GM23248 (cell line): ENCODE data around the gene CELSR1. TPM values are rescaled to one million over a fixed set of nuclear protein-coding genes. Genes with fewer than 3 reads are reported as not detected.

Experiments
- DNase-seq: peaks from one replicate; pipeline ENCODE4 v3.0.0-alpha.2; 2015
- H2AFZ ChIP-seq: fragments of 200-600 bp; sonication (generic); 2 replicates; pipeline ENCODE4 v1.6.1; 2016; ENCODE audit warnings: antibody characterized with exemption
- H3F3A ChIP-seq: fragments of 200-600 bp; sonication (generic); 2 replicates; pipeline ENCODE4 v1.6.1; 2016; ENCODE audit warnings: mild to moderate bottlenecking, antibody characterized with exemption, mixed run types; ENCODE audit not compliant: insufficient read depth
- H3K27ac ChIP-seq: fragments of 200-600 bp; sonication (generic); 2 replicates; pipeline ENCODE4 v1.5.1; 2016; ENCODE audit warnings: mild to moderate bottlenecking
- H3K27me3 ChIP-seq: fragments of 200-600 bp; sonication (generic); replicated peaks from 2 replicates; pipeline ENCODE4 v1.6.1; 2016; ENCODE audit warnings: mild to moderate bottlenecking; ENCODE audit not compliant: insufficient read depth
- H3K36me3 ChIP-seq: fragments of 200-600 bp; sonication (generic); 2 replicates; pipeline ENCODE4 v1.6.1; 2016; ENCODE audit warnings: low read depth, mild to moderate bottlenecking
- H3K4me1 ChIP-seq: fragments of 200-600 bp; sonication (generic); 2 replicates; pipeline ENCODE4 v1.6.1; 2016; ENCODE audit warnings: mild to moderate bottlenecking; ENCODE audit not compliant: insufficient read depth
- H3K4me2 ChIP-seq: fragments of 200-600 bp; sonication (generic); one replicate; pipeline ENCODE4 v1.6.1; 2016; ENCODE audit warnings: mild to moderate bottlenecking; ENCODE audit not compliant: unreplicated experiment
- H3K4me3 ChIP-seq: fragments of 200-600 bp; sonication (generic); 2 replicates; pipeline ENCODE4 v1.5.1; 2016; ENCODE audit warnings: mild to moderate bottlenecking
- H3K79me2 ChIP-seq: fragments of 200-600 bp; sonication (generic); 2 replicates; pipeline ENCODE4 v1.6.1; 2016; ENCODE audit warnings: mild to moderate bottlenecking; ENCODE audit not compliant: insufficient read depth
- H3K9ac ChIP-seq: fragments of 200-600 bp; sonication (generic); 2 replicates; pipeline ENCODE4 v1.6.1; 2016; ENCODE audit warnings: mild to moderate bottlenecking
- H3K9me2 ChIP-seq: fragments of 200-600 bp; sonication (generic); 2 replicates; pipeline ENCODE4 v1.6.1; 2016; ENCODE audit warnings: mixed run types, mild to moderate bottlenecking, moderate library complexity; ENCODE audit not compliant: insufficient read depth
- H3K9me3 ChIP-seq: fragments of 200-600 bp; sonication (generic); one replicate; pipeline ENCODE4 v1.6.1; 2017; ENCODE audit warnings: low read depth
- H4K20me1 ChIP-seq: fragments of 200-600 bp; sonication (generic); 2 replicates; pipeline ENCODE4 v1.6.0; 2016; ENCODE audit not compliant: insufficient read depth
- EZH2 ChIP-seq: fragments of 200-600 bp; sonication (generic); IDR thresholded peaks from 2 replicates; pipeline ENCODE4 v1.6.1; 2018; ENCODE audit warnings: antibody characterized with exemption, mild to moderate bottlenecking; ENCODE audit not compliant: insufficient read depth, poor library complexity, severe bottlenecking
- EZH2phosphoT487 ChIP-seq: fragments of 200-600 bp; sonication (generic); IDR thresholded peaks from 2 replicates; pipeline ENCODE4 v1.6.1; 2018; ENCODE audit warnings: antibody characterized with exemption, moderate library complexity, mild to moderate bottlenecking, low read depth; ENCODE audit not compliant: insufficient read depth
- WGBS, 2 experiments: methylation state at CpG; one replicate each; pipeline ENCODE4 v1.1.6; 2015 to 2017; ENCODE audit warnings: low lambda C conversion rate in 2 of 2, low coverage in 1 of 2; ENCODE audit errors: missing lambda C conversion rate in 2 of 2; 5-methylcytosine and 5-hydroxymethylcytosine counted together
- in situ Hi-C: fragments of 300-500 bp; cut with MboI; formaldehyde crosslinking; loops from 2 replicates; pipeline ENCODE4 v1.15.0; 2020
- polyA plus RNA-seq: library from polyadenylated mRNA; unstranded; fragments of >200 nt; fragmentation: Nextera tagmentation; extraction: Ambion mirVana; gene quantifications from 2 replicates; pipeline ENCODE4 v1.2.1, GENCODE V29; 2016
- total RNA-seq: library from RNA; depleted of rRNA; stranded (reverse); fragments of >200 nt; shearing (Covaris generic); gene quantifications from 2 replicates; pipeline ENCODE4 v1.2.3, GENCODE V29; 2014

CELSR1 gene
- total and polyA plus RNA-seq, 2 experiments from 2014 or later, result 0.23 to 0.54 TPM

DNA sequence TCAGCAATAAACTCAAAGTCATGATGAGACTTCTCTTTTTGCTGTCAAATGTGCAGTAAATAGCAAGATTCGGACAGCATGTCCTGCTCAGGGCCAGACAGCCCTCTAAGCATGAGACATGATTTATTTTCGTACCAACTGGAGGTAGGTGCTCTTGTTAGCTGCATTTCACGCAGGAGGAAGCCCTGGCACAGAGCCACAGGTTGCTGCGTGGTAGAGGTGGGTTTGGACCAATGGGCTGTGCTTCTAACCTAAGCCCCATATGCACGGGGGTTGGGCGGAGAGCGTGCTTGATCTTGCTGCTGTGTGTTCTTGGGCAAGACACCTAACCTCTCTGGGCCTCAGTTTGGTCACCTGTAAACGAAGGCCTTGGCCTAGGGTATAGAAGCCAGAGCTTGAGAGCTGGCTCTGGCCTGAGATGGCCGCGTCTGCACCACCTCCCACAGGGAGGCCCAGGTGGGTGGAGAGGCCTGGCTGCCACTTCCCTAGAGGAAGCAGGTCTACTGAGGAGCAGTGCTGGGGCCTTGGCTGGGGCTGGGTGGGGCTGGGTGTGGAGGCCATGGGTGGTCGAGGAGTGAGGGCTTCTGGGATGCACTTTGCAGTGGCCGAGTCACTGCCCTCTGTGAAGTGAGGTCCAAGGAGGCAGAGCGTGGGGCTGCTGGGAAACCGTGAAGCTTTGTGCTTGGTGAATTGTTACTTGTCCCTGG, 44.3 kb upstream of the CELSR1 start:
- no peaks in the 10 kb centered on the region for H3K9me2 ChIP-seq
- H3K4me3 ChIP-seq, result no peak overlapping the region
- H3F3A ChIP-seq, result no peaks in the 10 kb centered on the region; the same call in 1 of the 2 replicates
- peaks cover 7% of the 10 kb centered on the region for H3K4me1 ChIP-seq
- H2AFZ ChIP-seq, result no peak overlapping the region
- no peaks in the 10 kb centered on the region for H4K20me1 ChIP-seq
- no peak for DNase-seq
- no peaks in the 10 kb centered on the region for H3K9me3 ChIP-seq
- H3K79me2 ChIP-seq, result peaks cover 23% of the 10 kb centered on the region; the same call in 1 of the 2 replicates
- 83 to 84% methylated on average over 14 of the region's 14 CpGs for WGBS, 2 experiments
- no peaks in the 10 kb centered on the region for H3K36me3 ChIP-seq
- TF ChIP-seq EZH2, result no peak
- TF ChIP-seq EZH2phosphoT487, result no peak
- no peak overlapping the region for H3K27ac ChIP-seq
- H3K27me3 ChIP-seq, result no peaks in the 10 kb centered on the region
- in situ Hi-C loops, result no loop called here
- H3K4me2 ChIP-seq, result no peak overlapping the region
- no peak overlapping the region for H3K9ac ChIP-seq

DNA sequence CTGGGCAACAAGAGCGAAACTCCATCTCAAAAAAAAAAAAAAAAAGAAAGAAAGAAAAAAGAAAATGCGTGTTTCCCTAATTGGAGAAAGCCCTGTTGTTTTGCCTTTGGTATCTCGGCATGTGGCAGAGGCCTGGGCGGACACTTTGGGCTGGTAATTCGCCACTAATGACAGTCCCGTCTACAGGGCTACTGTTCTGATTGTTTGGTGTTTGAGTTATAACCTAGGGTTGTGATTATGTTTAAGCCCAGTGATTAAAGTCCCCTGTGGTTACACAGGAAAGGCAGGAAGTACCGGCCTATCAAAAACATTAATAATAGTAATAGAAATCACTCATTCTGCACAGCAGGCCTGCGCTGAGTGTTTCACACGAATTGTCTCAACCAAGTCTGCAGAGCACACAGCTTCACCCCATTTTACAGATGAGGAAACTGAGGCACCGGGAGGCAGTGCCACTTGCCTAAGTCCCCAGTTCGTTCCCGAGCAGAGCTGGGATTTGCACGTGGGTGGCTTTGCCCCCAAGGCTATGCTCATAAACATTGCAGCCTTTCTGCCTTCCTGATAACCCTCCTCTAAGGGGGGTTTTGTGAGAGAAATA, 43.6 kb upstream of the CELSR1 start:
- no peak overlapping the region for H3K27ac ChIP-seq
- no peaks in the 10 kb centered on the region for H3K9me2 ChIP-seq
- DNase-seq, result no peak
- no peak overlapping the region for H2AFZ ChIP-seq
- H3K9me3 ChIP-seq, result no peaks in the 10 kb centered on the region
- no peaks in the 10 kb centered on the region for H3K27me3 ChIP-seq
- no peaks in the 10 kb centered on the region; the same call in 1 of the 2 replicates for H3F3A ChIP-seq
- H3K79me2 ChIP-seq, result peaks cover 23% of the 10 kb centered on the region; the same call in 1 of the 2 replicates
- no peak overlapping the region for H3K4me3 ChIP-seq
- no peak overlapping the region for H3K9ac ChIP-seq
- TF ChIP-seq EZH2phosphoT487, result no peak
- no peak for TF ChIP-seq EZH2
- WGBS, 2 experiments, result 92 to 93% methylated on average over 13 of the region's 13 CpGs
- H3K36me3 ChIP-seq, result no peaks in the 10 kb centered on the region
- in situ Hi-C loops, result no loop called here
- peaks cover 7% of the 10 kb centered on the region for H3K4me1 ChIP-seq
- H4K20me1 ChIP-seq, result no peaks in the 10 kb centered on the region
- H3K4me2 ChIP-seq, result no peak overlapping the region

DNA sequence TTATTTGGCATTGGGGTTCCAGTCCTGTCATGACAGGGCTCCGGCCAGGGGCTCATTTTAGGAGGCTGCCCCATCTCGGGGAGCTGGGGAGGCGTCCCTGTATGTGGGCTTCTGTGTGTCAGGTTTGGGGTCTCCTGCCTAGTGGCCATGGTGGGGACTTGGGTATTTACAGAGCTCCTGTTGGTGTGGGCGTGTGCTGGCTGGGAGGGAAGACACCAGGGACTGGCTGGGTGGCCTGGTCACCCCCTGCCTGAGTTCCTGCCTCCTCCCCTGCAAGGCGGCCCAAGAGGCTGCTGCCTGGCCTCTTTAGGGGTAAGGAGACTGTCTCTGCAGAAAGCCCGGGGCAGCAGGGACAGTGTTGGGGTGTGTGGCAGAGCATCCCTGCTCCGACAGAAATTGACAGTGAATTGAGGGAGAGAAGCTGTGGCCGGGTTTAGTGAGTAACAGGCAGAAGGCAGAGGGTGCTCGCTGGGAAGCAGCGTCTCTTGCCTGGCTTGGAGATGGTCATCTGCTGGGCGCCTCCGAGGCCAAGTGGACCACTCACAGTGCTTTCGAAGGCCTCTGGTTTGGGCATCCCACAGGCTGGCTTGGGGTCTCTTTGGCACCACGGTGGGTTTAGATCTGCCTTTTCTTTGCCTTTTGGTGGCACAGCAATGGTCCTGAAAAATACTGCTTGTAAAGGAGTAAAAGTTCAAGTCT, 42.5 kb upstream of the CELSR1 start:
- no peak for DNase-seq
- peaks cover 7% of the 10 kb centered on the region for H3K4me1 ChIP-seq
- H3K9me3 ChIP-seq, result no peaks in the 10 kb centered on the region
- H3K36me3 ChIP-seq, result no peaks in the 10 kb centered on the region
- H2AFZ ChIP-seq, result no peak overlapping the region
- H3K27me3 ChIP-seq, result no peaks in the 10 kb centered on the region
- no peaks in the 10 kb centered on the region for H4K20me1 ChIP-seq
- TF ChIP-seq EZH2, result no peak
- no peak for TF ChIP-seq EZH2phosphoT487
- H3K4me2 ChIP-seq, result no peak overlapping the region
- no peak overlapping the region for H3K9ac ChIP-seq
- H3K9me2 ChIP-seq, result no peaks in the 10 kb centered on the region
- in situ Hi-C loops, result no loop called here
- no peak overlapping the region for H3K4me3 ChIP-seq
- peaks cover 23% of the 10 kb centered on the region; the same call in 1 of the 2 replicates for H3K79me2 ChIP-seq
- WGBS, 2 experiments, result 89 to 90% methylated on average over 14 of the region's 14 CpGs
- H3F3A ChIP-seq, result no peaks in the 10 kb centered on the region; the same call in 1 of the 2 replicates
- no peak overlapping the region for H3K27ac ChIP-seq

DNA sequence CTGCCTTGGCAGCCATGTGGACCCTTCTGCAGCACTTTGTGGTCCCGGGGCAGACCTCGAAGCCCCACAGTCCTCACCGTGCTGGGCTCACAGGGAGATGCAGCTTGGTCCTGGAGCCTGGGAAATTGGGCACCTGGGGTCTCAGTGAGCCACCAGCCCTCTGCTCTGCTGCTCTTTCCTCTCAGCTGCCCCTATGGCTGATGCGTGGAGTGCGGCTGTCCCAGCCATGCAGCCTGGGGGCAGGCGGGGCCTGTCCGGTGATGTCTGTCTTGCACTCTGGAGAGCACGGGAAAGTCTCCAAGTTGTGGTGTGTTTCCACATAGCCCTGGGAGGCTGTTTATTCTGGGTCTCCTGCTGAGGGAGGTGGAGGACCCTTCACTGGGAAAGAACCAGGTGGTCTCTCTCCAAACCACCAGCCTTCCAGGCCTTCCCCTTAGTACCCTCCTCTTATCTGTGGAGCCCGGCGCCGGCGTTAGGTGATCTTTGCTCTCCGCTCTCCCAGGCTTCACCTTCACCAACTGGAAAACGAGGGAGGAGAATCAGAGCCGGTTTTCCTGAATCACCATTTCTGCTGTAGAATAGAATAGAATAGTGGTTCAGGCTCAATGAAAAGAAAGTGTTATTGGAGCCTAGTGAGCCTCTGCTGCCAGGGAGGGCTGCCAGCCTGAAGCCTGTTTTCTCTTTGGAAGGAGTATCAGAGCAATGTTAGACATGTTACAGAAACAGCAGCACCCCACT, 41.6 kb upstream of the CELSR1 start:
- Histone ChIP-seq H3K4me3 (no peak overlapping the region), H4K20me1 (no peaks in the 10 kb centered on the region), H3F3A (no peaks in the 10 kb centered on the region; the same call in 1 of the 2 replicates), H3K9ac (no peak overlapping the region), H3K79me2 (peaks cover 23% of the 10 kb centered on the region; the same call in 1 of the 2 replicates), H3K4me2 (peak overlapping the region; percentile 78), H3K36me3 (no peaks in the 10 kb centered on the region), H3K4me1 (peaks cover 7% of the 10 kb centered on the region), H3K27ac (no peak overlapping the region), H3K9me2 (no peaks in the 10 kb centered on the region), H3K27me3 (no peaks in the 10 kb centered on the region), H2AFZ (no peak overlapping the region), H3K9me3 (no peaks in the 10 kb centered on the region)
- peak; percentile 58 for DNase-seq
- TF ChIP-seq EZH2 (no peak), EZH2phosphoT487 (no peak)
- WGBS, 2 experiments, result 42 to 43% methylated on average over 15 of the region's 15 CpGs
- in situ Hi-C loops, result no loop called here
